HEK293 (cell line): Measurements from ENCODE around the gene CAMK1G.

Source experiments
- CTCF ChIA-PET: fragments of 350-600 bp; formaldehyde crosslinking; extraction: SDS; loops from one replicate; lab custom pipeline; 2021; ENCODE audit warnings: antibody characterized with exemption; lab: Yijun Ruan, JAX
- POLR2A ChIA-PET: fragments of 300-600 bp; formaldehyde crosslinking; extraction: SDS; loops from one replicate; lab custom pipeline; 2020; ENCODE audit warnings: antibody characterized with exemption, inconsistent platforms; lab: Yijun Ruan, JAX
- H3K27ac ChIP-seq: fragments of 200-500 bp; sonication (Bioruptor generic); 2 replicates; pipeline ENCODE4 v1.5.1; 2014; ENCODE audit warnings: low read depth, low read length, control low read depth, inconsistent platforms; ENCODE audit errors: extremely low read depth
- H3K36me3 ChIP-seq, 2 experiments: fragments of 200-500 bp in 1 of 2; sonication (Bioruptor generic) in 1 of 2; 1 replicate in 1 of 2; 2 replicates in 1 of 2; pipeline ENCODE4 v1.5.1; 2014 to 2017; ENCODE audit warnings: inconsistent platforms in 2 of 2, low read length in 2 of 2; ENCODE audit not compliant: control insufficient read depth in 2 of 2, insufficient read depth in 1 of 2
- H3K4me1 ChIP-seq: fragments of 200-500 bp; sonication (Bioruptor generic); 2 replicates; pipeline ENCODE4 v1.5.1; 2014; ENCODE audit warnings: mild to moderate bottlenecking, low read length, inconsistent platforms; ENCODE audit not compliant: control insufficient read depth, insufficient read depth
- H3K4me3 ChIP-seq: 2 replicates; pipeline ENCODE4 v1.5.1; 2011; ENCODE audit warnings: low read depth, mild to moderate bottlenecking, control low read depth, low read length, moderate library complexity
- H3K9me3 ChIP-seq: fragments of 200-500 bp; sonication (Bioruptor generic); 2 replicates; pipeline ENCODE4 v1.5.1; 2014; ENCODE audit warnings: low read depth, low read length, inconsistent platforms; ENCODE audit not compliant: control insufficient read depth, insufficient read depth
- ZBTB7A ChIP-seq: fragments of 450-650 bp; formaldehyde crosslinking; IDR thresholded peaks from 2 replicates; pipeline ENCODE4 v1.5.1; 2016; ENCODE audit warnings: low read depth, missing biosample characterization, missing genetic modification characterization
- ZNF335 ChIP-seq: fragments of 450-650 bp; formaldehyde crosslinking; conservative IDR thresholded peaks from 2 replicates; pipeline ENCODE4 v1.5.1; 2016; ENCODE audit warnings: missing biosample characterization, missing genetic modification characterization
- ZNF701 ChIP-seq: fragments of 450-650 bp; formaldehyde crosslinking; IDR thresholded peaks from 2 replicates; pipeline ENCODE4 v1.5.1; 2016; ENCODE audit warnings: missing biosample characterization, missing genetic modification characterization
- ZSCAN16 ChIP-seq: fragments of 450-650 bp; formaldehyde crosslinking; IDR thresholded peaks from 2 replicates; pipeline ENCODE4 v1.5.1; 2016; ENCODE audit warnings: missing biosample characterization, missing genetic modification characterization
- ZSCAN30 ChIP-seq: fragments of 450-650 bp; IDR thresholded peaks from 2 replicates; pipeline ENCODE4 v1.5.1; 2018; ENCODE audit warnings: missing biosample characterization, mild to moderate bottlenecking, missing genetic modification characterization, moderate library complexity
- TF ChIP-seq, protein P1 (sequence below): fragments of 450-650 bp; formaldehyde crosslinking; IDR thresholded peaks from 2 replicates; pipeline ENCODE4 v1.5.1; 2016; ENCODE audit warnings: missing biosample characterization, missing genetic modification characterization
- TF ChIP-seq, protein P2 (sequence below): fragments of 450-650 bp; formaldehyde crosslinking; IDR thresholded peaks from 2 replicates; pipeline ENCODE4 v1.5.0; 2017; ENCODE audit warnings: missing biosample characterization, missing genetic modification characterization, borderline replicate concordance
- TF ChIP-seq, protein P3 (sequence below): fragments of 450-650 bp; formaldehyde crosslinking; IDR thresholded peaks from 2 replicates; pipeline ENCODE4 v1.5.1; 2016; ENCODE audit warnings: missing biosample characterization, missing genetic modification characterization, borderline replicate concordance
- TF ChIP-seq, protein P4 (sequence below): fragments of 450-650 bp; formaldehyde crosslinking; IDR thresholded peaks from 2 replicates; pipeline ENCODE4 v1.5.1; 2016; ENCODE audit warnings: missing biosample characterization, missing genetic modification characterization, borderline replicate concordance

The CAMK1G gene

DNA sequence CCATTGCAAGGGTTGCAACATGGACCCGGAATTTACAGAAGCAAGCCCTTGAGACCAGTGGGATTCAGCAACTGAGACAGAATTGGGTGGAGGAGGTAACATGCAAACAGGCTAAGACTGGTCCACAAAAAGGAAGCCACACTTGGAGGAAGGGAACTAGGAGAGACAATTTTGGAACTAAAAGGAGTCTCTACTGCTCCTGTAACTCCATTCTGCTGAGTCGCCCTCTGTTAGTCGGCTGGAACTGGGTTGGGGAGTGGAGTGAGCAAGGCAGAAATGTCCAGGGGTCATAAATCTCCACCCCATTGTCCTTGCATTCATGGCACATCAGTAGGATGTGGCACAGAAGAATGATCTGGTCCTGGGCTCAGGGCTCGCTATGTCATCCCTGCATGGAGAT is 63.6 kb downstream of the CAMK1G start:
- H3K27ac ChIP-seq, result no peak overlapping the region
- no peaks in the 10 kb centered on the region for H3K9me3 ChIP-seq
- no peak overlapping the region for H3K4me3 ChIP-seq
- TF ChIP-seq ZNF701 (tag by site-specific recombination) (no peak), ZSCAN16 (tag by site-specific recombination) (no peak)
- CTCF ChIA-PET, result interaction anchor here (0.6 to 1.7 kb wide), 5 partner anchors 21 to 181 kb away, joined by 3 to 6 read pairs (median 4); no protein-coding TSS in a partner anchor
- no peaks in the 10 kb centered on the region for H3K36me3 ChIP-seq
- POLR2A ChIA-PET, result no interaction called here
- H3K4me1 ChIP-seq, result peaks cover 7% of the 10 kb centered on the region; the same call in 1 of the 2 replicates

DNA sequence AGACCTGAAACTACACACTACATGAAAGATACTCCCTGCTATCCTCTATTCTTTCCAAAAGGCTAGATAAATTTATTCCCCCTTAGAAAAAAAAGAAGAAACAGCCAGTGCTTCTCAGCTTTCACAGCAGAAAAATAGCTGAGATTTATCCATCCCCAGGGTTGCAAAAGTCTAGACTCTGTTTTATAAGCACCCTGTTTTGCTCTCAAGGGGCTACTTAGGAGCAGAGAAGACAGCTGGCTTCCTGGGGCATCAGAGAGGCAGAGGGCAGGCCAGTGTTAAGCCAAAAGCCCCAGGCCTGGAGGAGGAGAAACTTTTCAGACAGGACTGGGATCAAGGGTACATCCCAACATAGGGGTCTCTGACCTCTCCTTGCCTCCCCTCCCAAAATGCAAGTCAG is 64.8 kb downstream of the CAMK1G start:
- POLR2A ChIA-PET, result no interaction called here
- H3K9me3 ChIP-seq, result no peaks in the 10 kb centered on the region
- H3K4me1 ChIP-seq, result peaks cover 18% of the 10 kb centered on the region
- H3K27ac ChIP-seq, result no peak overlapping the region
- H3K4me3 ChIP-seq, result no peak overlapping the region
- CTCF ChIA-PET, result interaction anchor here (1.6 kb wide), 1 partner anchor 19 kb away, joined by 4 read pairs; no protein-coding TSS in a partner anchor
- TF ChIP-seq ZSCAN30 (tag by site-specific recombination) (no peak), ZBTB7A (tag by site-specific recombination) (no peak), ZNF335 (tag by site-specific recombination) (no peak)
- TF ChIP-seq, protein P1, sequence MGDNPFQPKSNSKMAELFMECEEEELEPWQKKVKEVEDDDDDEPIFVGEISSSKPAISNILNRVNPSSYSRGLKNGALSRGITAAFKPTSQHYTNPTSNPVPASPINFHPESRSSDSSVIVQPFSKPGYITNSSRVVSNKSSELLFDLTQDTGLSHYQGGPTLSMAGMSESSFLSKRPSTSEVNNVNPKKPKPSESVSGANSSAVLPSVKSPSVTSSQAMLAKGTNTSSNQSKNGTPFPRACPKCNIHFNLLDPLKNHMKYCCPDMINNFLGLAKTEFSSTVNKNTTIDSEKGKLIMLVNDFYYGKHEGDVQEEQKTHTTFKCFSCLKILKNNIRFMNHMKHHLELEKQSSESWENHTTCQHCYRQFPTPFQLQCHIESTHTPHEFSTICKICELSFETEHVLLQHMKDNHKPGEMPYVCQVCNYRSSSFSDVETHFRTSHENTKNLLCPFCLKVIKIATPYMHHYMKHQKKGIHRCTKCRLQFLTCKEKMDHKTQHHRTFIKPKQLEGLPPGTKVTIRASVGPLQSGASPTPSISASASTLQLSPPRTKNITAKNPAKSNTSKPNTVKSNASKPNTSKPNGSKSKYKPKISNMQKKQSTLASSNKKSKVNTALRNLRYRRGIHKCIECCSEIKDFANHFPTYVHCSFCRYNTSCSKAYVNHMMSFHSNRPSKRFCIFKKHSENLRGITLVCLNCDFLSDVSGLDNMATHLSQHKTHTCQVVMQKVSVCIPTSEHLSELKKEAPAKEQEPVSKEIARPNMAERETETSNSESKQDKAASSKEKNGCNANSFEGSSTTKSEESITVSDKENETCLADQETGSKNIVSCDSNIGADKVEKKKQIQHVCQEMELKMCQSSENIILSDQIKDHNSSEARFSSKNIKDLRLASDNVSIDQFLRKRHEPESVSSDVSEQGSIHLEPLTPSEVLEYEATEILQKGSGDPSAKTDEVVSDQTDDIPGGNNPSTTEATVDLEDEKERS, result no peak
- TF ChIP-seq, protein P2, sequence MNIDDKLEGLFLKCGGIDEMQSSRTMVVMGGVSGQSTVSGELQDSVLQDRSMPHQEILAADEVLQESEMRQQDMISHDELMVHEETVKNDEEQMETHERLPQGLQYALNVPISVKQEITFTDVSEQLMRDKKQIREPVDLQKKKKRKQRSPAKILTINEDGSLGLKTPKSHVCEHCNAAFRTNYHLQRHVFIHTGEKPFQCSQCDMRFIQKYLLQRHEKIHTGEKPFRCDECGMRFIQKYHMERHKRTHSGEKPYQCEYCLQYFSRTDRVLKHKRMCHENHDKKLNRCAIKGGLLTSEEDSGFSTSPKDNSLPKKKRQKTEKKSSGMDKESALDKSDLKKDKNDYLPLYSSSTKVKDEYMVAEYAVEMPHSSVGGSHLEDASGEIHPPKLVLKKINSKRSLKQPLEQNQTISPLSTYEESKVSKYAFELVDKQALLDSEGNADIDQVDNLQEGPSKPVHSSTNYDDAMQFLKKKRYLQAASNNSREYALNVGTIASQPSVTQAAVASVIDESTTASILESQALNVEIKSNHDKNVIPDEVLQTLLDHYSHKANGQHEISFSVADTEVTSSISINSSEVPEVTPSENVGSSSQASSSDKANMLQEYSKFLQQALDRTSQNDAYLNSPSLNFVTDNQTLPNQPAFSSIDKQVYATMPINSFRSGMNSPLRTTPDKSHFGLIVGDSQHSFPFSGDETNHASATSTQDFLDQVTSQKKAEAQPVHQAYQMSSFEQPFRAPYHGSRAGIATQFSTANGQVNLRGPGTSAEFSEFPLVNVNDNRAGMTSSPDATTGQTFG (tag by site-specific recombination), result no peak
- TF ChIP-seq, protein P3, sequence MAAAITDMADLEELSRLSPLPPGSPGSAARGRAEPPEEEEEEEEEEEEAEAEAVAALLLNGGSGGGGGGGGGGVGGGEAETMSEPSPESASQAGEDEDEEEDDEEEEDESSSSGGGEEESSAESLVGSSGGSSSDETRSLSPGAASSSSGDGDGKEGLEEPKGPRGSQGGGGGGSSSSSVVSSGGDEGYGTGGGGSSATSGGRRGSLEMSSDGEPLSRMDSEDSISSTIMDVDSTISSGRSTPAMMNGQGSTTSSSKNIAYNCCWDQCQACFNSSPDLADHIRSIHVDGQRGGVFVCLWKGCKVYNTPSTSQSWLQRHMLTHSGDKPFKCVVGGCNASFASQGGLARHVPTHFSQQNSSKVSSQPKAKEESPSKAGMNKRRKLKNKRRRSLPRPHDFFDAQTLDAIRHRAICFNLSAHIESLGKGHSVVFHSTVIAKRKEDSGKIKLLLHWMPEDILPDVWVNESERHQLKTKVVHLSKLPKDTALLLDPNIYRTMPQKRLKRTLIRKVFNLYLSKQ (tag by site-specific recombination), result no peak
- TF ChIP-seq, protein P4, sequence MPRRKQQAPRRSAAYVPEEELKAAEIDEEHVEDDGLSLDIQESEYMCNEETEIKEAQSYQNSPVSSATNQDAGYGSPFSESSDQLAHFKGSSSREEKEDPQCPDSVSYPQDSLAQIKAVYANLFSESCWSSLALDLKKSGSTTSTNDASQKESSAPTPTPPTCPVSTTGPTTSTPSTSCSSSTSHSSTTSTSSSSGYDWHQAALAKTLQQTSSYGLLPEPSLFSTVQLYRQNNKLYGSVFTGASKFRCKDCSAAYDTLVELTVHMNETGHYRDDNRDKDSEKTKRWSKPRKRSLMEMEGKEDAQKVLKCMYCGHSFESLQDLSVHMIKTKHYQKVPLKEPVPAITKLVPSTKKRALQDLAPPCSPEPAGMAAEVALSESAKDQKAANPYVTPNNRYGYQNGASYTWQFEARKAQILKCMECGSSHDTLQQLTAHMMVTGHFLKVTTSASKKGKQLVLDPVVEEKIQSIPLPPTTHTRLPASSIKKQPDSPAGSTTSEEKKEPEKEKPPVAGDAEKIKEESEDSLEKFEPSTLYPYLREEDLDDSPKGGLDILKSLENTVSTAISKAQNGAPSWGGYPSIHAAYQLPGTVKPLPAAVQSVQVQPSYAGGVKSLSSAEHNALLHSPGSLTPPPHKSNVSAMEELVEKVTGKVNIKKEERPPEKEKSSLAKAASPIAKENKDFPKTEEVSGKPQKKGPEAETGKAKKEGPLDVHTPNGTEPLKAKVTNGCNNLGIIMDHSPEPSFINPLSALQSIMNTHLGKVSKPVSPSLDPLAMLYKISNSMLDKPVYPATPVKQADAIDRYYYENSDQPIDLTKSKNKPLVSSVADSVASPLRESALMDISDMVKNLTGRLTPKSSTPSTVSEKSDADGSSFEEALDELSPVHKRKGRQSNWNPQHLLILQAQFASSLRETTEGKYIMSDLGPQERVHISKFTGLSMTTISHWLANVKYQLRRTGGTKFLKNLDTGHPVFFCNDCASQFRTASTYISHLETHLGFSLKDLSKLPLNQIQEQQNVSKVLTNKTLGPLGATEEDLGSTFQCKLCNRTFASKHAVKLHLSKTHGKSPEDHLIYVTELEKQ (tag by site-specific recombination), result no peak
- no peaks in the 10 kb centered on the region for H3K36me3 ChIP-seq
